ENCODE data around the gene NDUFAF4. TPM values are rescaled to one million over a fixed set of nuclear protein-coding genes. Genes with fewer than 3 reads are reported as not detected.

Gene NDUFAF4
- total RNA-seq, 4 donors from 2014 or later: 13.1 to 22.9 (median 13.8) TPM

- Histone ChIP-seq H3K4me3 (no peak overlapping the region), H3K27ac (no peak overlapping the region), H3K9me3 (peaks cover 0 to 5% (median 0%) of the 10 kb centered on the region in 4 donors), H3K4me1 (no peaks in the 10 kb centered on the region), H3K36me3 (no peaks in the 10 kb centered on the region), H3K27me3 (peaks cover 0 to 4% of the 10 kb centered on the region in 2 donors)
- no peak for DNase-seq (ENCODE audit: low spot score in 2 of 2)
- WGBS, 2 donors: 91% methylated on average over 3 of the region's 3 CpGs
- TF ChIP-seq EP300 (IDR thresholded peaks at IDR 0.05) (no peak), POLR2A (IDR thresholded peaks at IDR 0.05) (no peak), CTCF (IDR thresholded peaks at IDR 0.05) (no peak)
These were observed 45.1 kb downstream of the NDUFAF4 start for GRCh38 chr6:96852605-96853004.

- TF ChIP-seq EP300 (IDR thresholded peaks at IDR 0.05) (no peak), POLR2A (IDR thresholded peaks at IDR 0.05) (no peak), CTCF (IDR thresholded peaks at IDR 0.05) (no peak)
- Histone ChIP-seq H3K27me3 (peaks cover 0 to 3% of the 10 kb centered on the region in 2 donors), H3K36me3 (no peaks in the 10 kb centered on the region), H3K4me3 (no peak overlapping the region), H3K4me1 (no peaks in the 10 kb centered on the region), H3K27ac (no peak overlapping the region), H3K9me3 (peaks cover 0 to 5% (median 0%) of the 10 kb centered on the region in 4 donors)
- 78 to 89% methylated on average over 8 of the region's 8 CpGs for WGBS, 2 donors
- DNase-seq (ENCODE audit: low spot score in 2 of 2): no peak
These were observed 45.8 kb downstream of the NDUFAF4 start for GRCh38 chr6:96851858-96852257.

GRCh38 chr6:96849615-96850014, 48.1 kb downstream of the NDUFAF4 start:
- H3K4me3 ChIP-seq: no peak overlapping the region
- no peak for TF ChIP-seq POLR2A (IDR thresholded peaks at IDR 0.05)
- TF ChIP-seq CTCF (IDR thresholded peaks at IDR 0.05): no peak
- TF ChIP-seq EP300 (IDR thresholded peaks at IDR 0.05): no peak
- no peaks in the 10 kb centered on the region for H3K4me1 ChIP-seq
- no peaks in the 10 kb centered on the region for H3K27me3 ChIP-seq
- no peak for DNase-seq (ENCODE audit: low spot score in 2 of 2)
- H3K27ac ChIP-seq: no peak overlapping the region
- WGBS, 2 donors: 75 to 77% methylated on average over 2 of the region's 2 CpGs
- peaks cover 0 to 5% (median 0%) of the 10 kb centered on the region in 4 donors for H3K9me3 ChIP-seq
- no peaks in the 10 kb centered on the region for H3K36me3 ChIP-seq

GRCh38 chr6:96844530-96844929, 53.2 kb downstream of the NDUFAF4 start:
- Histone ChIP-seq H3K4me3 (no peak overlapping the region), H3K36me3 (no peaks in the 10 kb centered on the region), H3K9me3 (peaks cover 0 to 5% (median 0%) of the 10 kb centered on the region in 4 donors), H3K27ac (no peak overlapping the region), H3K27me3 (no peaks in the 10 kb centered on the region), H3K4me1 (no peaks in the 10 kb centered on the region)
- no peak for DNase-seq (ENCODE audit: low spot score in 2 of 2)
- TF ChIP-seq CTCF (IDR thresholded peaks at IDR 0.05) (no peak), EP300 (IDR thresholded peaks at IDR 0.05) (no peak), POLR2A (IDR thresholded peaks at IDR 0.05) (no peak)

- Histone ChIP-seq H3K27ac (no peak overlapping the region), H3K27me3 (no peaks in the 10 kb centered on the region), H3K9me3 (no peaks in the 10 kb centered on the region), H3K36me3 (no peaks in the 10 kb centered on the region), H3K4me1 (peaks cover 0 to 13% (median 5%) of the 10 kb centered on the region in 4 donors), H3K4me3 (no peak overlapping the region)
- no peak for TF ChIP-seq POLR2A (IDR thresholded peaks at IDR 0.05)
- WGBS, 2 donors: 41 to 43% methylated on average over 2 of the region's 2 CpGs
- no peak for DNase-seq (ENCODE audit: low spot score in 2 of 2)
These were observed 56.3 kb downstream of the NDUFAF4 start for GRCh38 chr6:96841345-96841744.

Small RNA genes within 50 kb of the gene (small RNA-seq; reads per million reads assigned to genes)
- gene RN7SL509P: not detected

Other genes starting within 250 kb of the NDUFAF4 start
- 1 to 10 TPM in 1 of 4 donors, under 1 TPM in 3; 0.20 to 1.3 (median 0.89) TPM for gene GPR63, start 60.4 kb downstream of the NDUFAF4 start, total RNA-seq
- gene KLHL32, start 26.8 kb upstream of the NDUFAF4 start, total RNA-seq: 1 to 10 TPM; 2.0 to 2.5 (median 2.4) TPM